HCT116 (cell line): ENCODE measurements around the gene VSTM1.

Source experiments
- CEBPB ChIP-seq: IDR thresholded peaks from 2 replicates; pipeline ENCODE4 v1.6.1; 2012; ENCODE audit warnings: low read depth
- EGR1 ChIP-seq: IDR thresholded peaks from 2 replicates; pipeline ENCODE4 v1.6.1; 2012; ENCODE audit warnings: low read depth
- EZH2 ChIP-seq: fragments of 200-600 bp; sonication (generic); IDR thresholded peaks from 2 replicates; pipeline ENCODE4 v1.6.1; 2017; ENCODE audit warnings: antibody characterized with exemption, mixed run types
- EZH2phosphoT487 ChIP-seq: fragments of 200-600 bp; IDR thresholded peaks from 2 replicates; pipeline ENCODE4 v1.6.1; 2018; ENCODE audit warnings: antibody characterized with exemption, borderline replicate concordance
- POLR2A ChIP-seq: IDR thresholded peaks from 2 replicates; pipeline ENCODE4 v1.7.0; 2011; ENCODE audit warnings: borderline replicate concordance; ENCODE audit not compliant: insufficient read depth, insufficient read length; ENCODE audit errors: extremely low read depth
- POLR2AphosphoS5 ChIP-seq: IDR thresholded peaks from 2 replicates; pipeline ENCODE4 v1.6.1; 2011; ENCODE audit warnings: mild to moderate bottlenecking, low read depth, low read length, moderate library complexity
- YY1 ChIP-seq: IDR thresholded peaks from 2 replicates; pipeline ENCODE4 v1.6.1; 2011; ENCODE audit warnings: low read length, low read depth, moderate library complexity, mild to moderate bottlenecking; ENCODE audit not compliant: insufficient replicate concordance; ENCODE audit errors: extremely low read depth
- TF ChIP-seq, protein P1 (sequence below): IDR thresholded peaks from 2 replicates; pipeline ENCODE4 v1.6.1; 2012
- TF ChIP-seq, protein P2 (sequence below), 3 experiments: fragments of 200-600 bp in 1 of 3; sonication (generic) in 1 of 3; IDR thresholded peaks in 2 of 3; conservative IDR thresholded peaks in 1 of 3; 2 replicates each; pipeline ENCODE4 v1.5.1; 2012 to 2017; ENCODE audit warnings: low read depth in 2 of 3, low read length in 2 of 3, antibody characterized with exemption in 1 of 3, borderline replicate concordance in 1 of 3, control low read depth in 1 of 3, mild to moderate bottlenecking in 1 of 3, mixed read lengths in 1 of 3, mixed run types in 1 of 3, moderate library complexity in 1 of 3; ENCODE audit not compliant: insufficient read depth in 1 of 3
- TF ChIP-seq, protein P3 (sequence below): IDR thresholded peaks from 2 replicates; pipeline ENCODE4 v1.6.1; 2012; ENCODE audit warnings: low read depth

DNA sequence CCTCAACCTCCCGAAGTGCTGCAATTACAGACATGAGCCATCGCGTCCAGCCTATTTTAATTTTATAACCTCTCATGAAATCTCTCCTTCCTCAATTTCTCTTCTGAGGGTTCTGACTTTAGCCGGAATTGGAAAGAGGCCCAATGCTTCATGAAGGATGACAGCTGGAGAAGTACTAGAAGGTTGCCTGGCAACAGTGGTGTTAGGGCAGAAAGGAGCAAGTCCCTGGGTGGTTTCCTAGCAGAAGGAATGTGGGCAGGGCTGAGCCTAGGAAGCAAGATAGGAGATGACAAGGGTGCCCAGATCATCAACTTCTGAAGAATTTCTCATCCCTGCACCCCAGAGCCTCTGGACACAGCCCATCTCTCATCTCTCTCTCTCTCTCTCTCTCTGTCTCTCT lies 46.4 kb downstream of the VSTM1 start:
- TF ChIP-seq, protein P1, sequence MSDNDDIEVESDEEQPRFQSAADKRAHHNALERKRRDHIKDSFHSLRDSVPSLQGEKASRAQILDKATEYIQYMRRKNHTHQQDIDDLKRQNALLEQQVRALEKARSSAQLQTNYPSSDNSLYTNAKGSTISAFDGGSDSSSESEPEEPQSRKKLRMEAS: no peak
- TF ChIP-seq, protein P2, sequence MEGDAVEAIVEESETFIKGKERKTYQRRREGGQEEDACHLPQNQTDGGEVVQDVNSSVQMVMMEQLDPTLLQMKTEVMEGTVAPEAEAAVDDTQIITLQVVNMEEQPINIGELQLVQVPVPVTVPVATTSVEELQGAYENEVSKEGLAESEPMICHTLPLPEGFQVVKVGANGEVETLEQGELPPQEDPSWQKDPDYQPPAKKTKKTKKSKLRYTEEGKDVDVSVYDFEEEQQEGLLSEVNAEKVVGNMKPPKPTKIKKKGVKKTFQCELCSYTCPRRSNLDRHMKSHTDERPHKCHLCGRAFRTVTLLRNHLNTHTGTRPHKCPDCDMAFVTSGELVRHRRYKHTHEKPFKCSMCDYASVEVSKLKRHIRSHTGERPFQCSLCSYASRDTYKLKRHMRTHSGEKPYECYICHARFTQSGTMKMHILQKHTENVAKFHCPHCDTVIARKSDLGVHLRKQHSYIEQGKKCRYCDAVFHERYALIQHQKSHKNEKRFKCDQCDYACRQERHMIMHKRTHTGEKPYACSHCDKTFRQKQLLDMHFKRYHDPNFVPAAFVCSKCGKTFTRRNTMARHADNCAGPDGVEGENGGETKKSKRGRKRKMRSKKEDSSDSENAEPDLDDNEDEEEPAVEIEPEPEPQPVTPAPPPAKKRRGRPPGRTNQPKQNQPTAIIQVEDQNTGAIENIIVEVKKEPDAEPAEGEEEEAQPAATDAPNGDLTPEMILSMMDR (IDR thresholded peaks at IDR 0.05 in 2 of 3, conservative IDR thresholded peaks at IDR 0.05 in 1 of 3; ENCODE audit: borderline replicate concordance in 1 of 3, insufficient read depth in 1 of 3, low read depth in 2 of 3, low read length in 2 of 3): no peak
- TF ChIP-seq EZH2 (no peak), EGR1 (no peak), POLR2A (no peak), EZH2phosphoT487 (no peak), YY1 (no peak), POLR2AphosphoS5 (no peak), CEBPB (no peak)
- TF ChIP-seq, protein P3, sequence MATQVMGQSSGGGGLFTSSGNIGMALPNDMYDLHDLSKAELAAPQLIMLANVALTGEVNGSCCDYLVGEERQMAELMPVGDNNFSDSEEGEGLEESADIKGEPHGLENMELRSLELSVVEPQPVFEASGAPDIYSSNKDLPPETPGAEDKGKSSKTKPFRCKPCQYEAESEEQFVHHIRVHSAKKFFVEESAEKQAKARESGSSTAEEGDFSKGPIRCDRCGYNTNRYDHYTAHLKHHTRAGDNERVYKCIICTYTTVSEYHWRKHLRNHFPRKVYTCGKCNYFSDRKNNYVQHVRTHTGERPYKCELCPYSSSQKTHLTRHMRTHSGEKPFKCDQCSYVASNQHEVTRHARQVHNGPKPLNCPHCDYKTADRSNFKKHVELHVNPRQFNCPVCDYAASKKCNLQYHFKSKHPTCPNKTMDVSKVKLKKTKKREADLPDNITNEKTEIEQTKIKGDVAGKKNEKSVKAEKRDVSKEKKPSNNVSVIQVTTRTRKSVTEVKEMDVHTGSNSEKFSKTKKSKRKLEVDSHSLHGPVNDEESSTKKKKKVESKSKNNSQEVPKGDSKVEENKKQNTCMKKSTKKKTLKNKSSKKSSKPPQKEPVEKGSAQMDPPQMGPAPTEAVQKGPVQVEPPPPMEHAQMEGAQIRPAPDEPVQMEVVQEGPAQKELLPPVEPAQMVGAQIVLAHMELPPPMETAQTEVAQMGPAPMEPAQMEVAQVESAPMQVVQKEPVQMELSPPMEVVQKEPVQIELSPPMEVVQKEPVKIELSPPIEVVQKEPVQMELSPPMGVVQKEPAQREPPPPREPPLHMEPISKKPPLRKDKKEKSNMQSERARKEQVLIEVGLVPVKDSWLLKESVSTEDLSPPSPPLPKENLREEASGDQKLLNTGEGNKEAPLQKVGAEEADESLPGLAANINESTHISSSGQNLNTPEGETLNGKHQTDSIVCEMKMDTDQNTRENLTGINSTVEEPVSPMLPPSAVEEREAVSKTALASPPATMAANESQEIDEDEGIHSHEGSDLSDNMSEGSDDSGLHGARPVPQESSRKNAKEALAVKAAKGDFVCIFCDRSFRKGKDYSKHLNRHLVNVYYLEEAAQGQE: no peak
